IPS-11a (cell line): Measurements from ENCODE around the gene SLC13A1.
"Not testable (repeated sequence)": the region's sequence is repeated elsewhere in the genome, so short reads cannot be mapped to it uniquely, and the experiment has no call there.

ENCODE experiments used
- H3K4me3 ChIP-seq: one replicate; pipeline ENCODE4 v1.5.1; 2013; ENCODE audit warnings: low read depth, low read length, control low read depth

The SLC13A1 gene, protein sequence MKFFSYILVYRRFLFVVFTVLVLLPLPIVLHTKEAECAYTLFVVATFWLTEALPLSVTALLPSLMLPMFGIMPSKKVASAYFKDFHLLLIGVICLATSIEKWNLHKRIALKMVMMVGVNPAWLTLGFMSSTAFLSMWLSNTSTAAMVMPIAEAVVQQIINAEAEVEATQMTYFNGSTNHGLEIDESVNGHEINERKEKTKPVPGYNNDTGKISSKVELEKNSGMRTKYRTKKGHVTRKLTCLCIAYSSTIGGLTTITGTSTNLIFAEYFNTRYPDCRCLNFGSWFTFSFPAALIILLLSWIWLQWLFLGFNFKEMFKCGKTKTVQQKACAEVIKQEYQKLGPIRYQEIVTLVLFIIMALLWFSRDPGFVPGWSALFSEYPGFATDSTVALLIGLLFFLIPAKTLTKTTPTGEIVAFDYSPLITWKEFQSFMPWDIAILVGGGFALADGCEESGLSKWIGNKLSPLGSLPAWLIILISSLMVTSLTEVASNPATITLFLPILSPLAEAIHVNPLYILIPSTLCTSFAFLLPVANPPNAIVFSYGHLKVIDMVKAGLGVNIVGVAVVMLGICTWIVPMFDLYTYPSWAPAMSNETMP

DNA sequence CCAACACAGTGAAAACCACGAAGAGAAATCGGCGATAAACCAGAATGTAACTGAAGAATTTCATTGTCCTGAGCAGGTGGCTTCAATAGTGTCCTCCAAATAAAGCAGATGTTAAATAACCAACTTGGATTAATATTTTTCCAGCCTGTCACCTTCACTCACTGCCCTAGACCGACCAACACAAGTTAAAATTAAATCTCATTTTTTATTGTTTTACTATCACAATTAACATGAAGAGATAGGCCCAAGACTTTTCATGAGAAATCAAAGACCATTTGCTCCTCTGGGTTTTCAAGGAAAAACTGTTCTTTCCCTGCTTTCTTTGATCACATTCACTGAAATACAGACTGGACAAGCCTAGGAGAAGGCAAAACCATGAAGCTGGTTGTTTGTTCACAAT, at the start of gene SLC13A1:
Gene SLC13A1, minus strand, starts transcription at position 87 of the 400 bp plus-strand sequence. Its CDS starts 23 bp downstream, at position 64.
- H3K4me3 ChIP-seq: no peak within 1 kb of the TSS

DNA sequence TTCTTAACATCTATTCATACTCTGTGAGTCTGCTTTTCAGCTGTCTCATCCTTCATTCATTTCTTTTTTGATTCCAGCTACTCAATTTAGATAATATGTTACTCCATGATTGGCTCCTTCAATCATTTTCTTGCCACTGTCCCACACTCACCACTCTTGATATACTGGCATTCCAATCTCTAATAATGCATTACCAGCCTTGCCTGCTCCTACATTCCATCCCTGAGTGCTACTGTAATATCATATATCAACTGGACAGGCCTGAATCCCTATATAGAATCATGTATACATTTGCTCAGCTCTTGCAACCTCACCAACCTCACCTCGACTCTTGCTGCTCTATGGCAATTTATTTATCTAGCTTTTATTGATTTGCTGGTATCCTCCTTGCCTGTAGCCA, 45.0 kb upstream of the SLC13A1 start:
- no peak overlapping the region for H3K4me3 ChIP-seq

DNA sequence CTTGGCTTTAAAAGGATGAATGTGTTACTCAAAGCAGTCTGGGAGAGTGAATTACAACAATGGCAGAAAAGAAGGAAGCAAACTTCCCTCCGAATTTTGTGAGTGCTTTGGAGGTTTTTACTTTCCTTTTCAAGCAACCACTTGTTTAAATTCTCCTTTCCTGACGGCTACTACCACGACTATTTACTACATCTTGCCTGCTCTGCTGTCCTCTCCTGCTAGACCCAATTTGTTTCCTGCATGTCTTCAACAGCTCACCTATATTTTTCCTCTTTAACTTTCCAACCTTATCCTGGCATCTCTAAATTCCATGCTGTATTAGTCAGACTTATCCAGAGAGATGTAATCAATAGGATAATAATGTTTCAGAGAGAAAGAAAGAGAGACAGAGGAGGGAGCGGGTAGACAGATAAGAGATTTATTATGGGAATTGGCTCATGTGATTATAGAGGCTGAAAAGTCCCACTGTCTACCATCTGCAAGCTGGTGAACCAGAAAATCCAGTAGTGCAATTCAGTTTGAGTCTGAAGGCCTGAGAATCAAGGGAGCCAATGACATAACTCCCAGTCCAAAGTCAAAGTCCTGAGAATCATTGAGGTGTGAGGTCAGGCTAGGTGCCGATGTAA, 42.8 kb upstream of the SLC13A1 start:
- H3K4me3 ChIP-seq: no peak overlapping the region

GRCh38 chr7:123241809-123242208, 42.0 kb upstream of the SLC13A1 start:
- no peak overlapping the region for H3K4me3 ChIP-seq

DNA sequence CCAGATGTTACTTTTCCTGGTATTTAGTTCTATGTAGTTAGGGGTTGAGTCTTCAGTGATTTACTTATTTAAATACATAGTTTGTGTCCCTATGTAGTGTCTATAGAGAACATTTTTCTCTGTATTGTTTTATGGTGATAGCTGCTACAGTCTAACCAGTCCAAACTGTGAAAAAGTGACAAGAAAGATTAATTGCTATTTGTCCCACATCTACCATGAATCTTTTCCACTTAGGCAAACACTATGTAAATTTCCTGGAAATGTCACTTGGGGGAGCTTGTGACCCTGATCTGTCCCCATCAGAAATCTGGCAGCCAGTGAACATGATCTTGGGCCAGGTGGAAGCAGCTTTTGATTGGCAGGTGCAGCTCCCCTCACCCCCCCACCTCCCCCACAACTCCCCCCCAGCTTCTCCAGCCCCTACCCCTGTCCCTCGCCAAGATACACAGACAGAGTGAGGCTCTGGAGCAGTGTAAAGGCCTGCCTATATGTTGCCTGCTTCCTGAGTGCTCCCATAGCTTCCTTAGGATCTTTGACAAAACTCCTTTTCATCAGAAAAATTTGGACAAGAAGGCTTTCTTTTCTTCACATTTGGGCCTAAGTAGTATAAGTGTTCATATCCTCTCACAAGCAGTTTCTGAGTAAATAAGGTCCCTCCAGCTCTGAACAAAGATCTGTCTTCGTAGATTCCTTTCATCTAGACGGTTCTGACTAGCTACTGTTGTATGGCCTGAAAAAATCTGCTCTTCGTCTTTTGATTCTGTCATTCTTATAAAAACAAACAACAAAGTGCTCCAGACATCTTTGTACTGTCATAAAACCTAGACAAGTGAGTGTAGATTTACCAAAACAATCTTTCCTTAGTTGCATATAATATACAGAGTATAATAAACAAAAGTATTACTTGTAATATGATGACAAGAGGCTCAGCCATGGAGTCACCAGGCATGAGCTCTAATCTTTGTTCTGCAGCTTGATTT, 31.5 kb upstream of the SLC13A1 start:
- H3K4me3 ChIP-seq: no peak overlapping the region

GRCh38 chr7:123230603-123231002, 30.8 kb upstream of the SLC13A1 start:
- no peak overlapping the region for H3K4me3 ChIP-seq

GRCh38 chr7:123230147-123230546, 30.4 kb upstream of the SLC13A1 start:
- H3K4me3 ChIP-seq: no peak overlapping the region

- H3K4me3 ChIP-seq: no peak overlapping the region
These were observed 29.7 kb upstream of the SLC13A1 start for GRCh38 chr7:123229426-123229825.

- not testable (repeated sequence) for H3K4me3 ChIP-seq
These were observed 27.9 kb upstream of the SLC13A1 start for GRCh38 chr7:123227666-123228065.

DNA sequence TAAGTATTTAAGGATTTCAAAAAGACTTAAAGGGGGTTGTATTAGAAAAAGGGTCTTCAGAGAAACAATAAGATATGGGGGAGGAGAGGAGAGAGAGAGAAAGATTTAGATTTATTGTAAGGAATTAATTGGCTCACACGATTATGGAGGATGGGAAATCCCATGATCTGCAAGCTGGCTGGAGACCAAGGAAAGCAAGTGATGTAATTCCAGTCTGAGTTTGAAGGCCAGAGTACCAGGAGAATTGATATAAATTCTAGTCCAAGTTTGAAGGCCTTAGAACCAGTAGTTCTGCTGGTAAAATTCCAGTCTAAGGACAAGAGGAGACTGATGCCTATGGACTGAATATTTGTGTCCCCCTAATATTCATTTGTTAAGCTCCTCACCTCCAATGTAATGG, 20.6 kb upstream of the SLC13A1 start:
- H3K4me3 ChIP-seq: no peak overlapping the region

DNA sequence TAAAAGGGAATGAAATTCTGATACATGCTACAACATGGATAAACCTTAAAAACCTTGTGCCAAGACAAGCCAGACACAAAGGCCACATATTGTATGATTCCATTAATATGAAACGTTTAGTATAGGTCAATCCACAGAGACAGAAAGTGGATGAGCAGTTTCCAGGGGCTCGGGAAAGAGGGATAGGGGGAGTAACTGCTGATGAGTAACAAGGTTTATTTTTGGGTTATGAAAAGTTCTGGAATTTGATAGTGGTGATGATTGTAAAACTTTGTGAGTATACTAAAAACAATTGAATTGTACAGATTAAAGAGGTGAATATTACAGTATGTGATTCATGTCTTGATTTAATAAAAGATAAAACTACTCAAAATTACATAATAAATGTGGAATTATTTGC, 19.1 kb upstream of the SLC13A1 start:
- H3K4me3 ChIP-seq: no peak overlapping the region

- no peak overlapping the region for H3K4me3 ChIP-seq
These were observed 17.1 kb upstream of the SLC13A1 start for GRCh38 chr7:123216825-123217224.

GRCh38 chr7:123215350-123215749, 15.6 kb upstream of the SLC13A1 start:
- H3K4me3 ChIP-seq: no peak overlapping the region

DNA sequence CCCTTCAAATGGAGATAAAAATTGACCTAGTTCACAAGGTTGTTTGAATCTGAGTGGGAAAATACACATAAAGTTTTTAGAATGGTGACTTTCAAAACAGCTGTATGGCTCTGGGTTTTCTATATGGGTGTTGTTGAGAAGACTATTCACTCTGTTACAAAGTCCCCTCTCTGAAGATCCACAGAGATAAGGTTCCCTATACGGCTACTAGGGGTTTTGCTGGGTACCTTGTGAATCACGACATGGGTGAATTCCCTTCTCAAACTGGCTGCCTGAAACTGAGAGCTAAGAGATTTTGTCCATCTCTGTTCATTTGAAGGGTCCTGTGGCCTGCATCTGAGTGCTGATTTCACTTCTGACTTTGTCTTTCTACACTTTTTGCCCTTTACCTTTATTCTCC, 11.8 kb upstream of the SLC13A1 start:
- H3K4me3 ChIP-seq: no peak overlapping the region

- H3K4me3 ChIP-seq: no peak overlapping the region
These were observed 11.2 kb upstream of the SLC13A1 start for GRCh38 chr7:123210986-123211385.

GRCh38 chr7:123209786-123210185, 10.0 kb upstream of the SLC13A1 start:
- no peak overlapping the region for H3K4me3 ChIP-seq

- no peak overlapping the region for H3K4me3 ChIP-seq
These were observed 9.0 kb upstream of the SLC13A1 start for GRCh38 chr7:123208793-123209192.

GRCh38 chr7:123204206-123204835, 4.6 kb upstream of the SLC13A1 start:
- no peak overlapping the region for H3K4me3 ChIP-seq

GRCh38 chr7:123201901-123202300, 2.1 kb upstream of the SLC13A1 start:
- H3K4me3 ChIP-seq: no peak overlapping the region
